Smooth muscle cell (in vitro differentiated cells): ENCODE measurements around the gene COL28A1. TPM values are rescaled to one million over a fixed set of nuclear protein-coding genes. Genes with fewer than 3 reads are reported as not detected.

ENCODE experiments used
- DNase-seq: peaks from one replicate; lab custom pipeline; 2025; ENCODE audit not compliant: unreplicated experiment; lab: John Stamatoyannopoulos, UW
- H2AFZ ChIP-seq: fragments of 200-600 bp; sonication (generic); 2 replicates; pipeline ENCODE4 v1.6.0; 2016; ENCODE audit warnings: antibody characterized with exemption, low read depth, mild to moderate bottlenecking
- H3F3A ChIP-seq: fragments of 200-600 bp; sonication (generic); 2 replicates; pipeline ENCODE4 v1.6.0; 2017; ENCODE audit warnings: antibody characterized with exemption, low read depth
- H3K27ac ChIP-seq: fragments of 200-600 bp; sonication (generic); 2 replicates; pipeline ENCODE4 v1.5.1; 2016; ENCODE audit warnings: low read depth, mild to moderate bottlenecking
- H3K27me3 ChIP-seq: fragments of 200-600 bp; sonication (generic); 2 replicates; pipeline ENCODE4 v1.6.1; 2016; ENCODE audit warnings: low read depth, mild to moderate bottlenecking
- H3K36me3 ChIP-seq: fragments of 200-600 bp; sonication (generic); 2 replicates; pipeline ENCODE4 v1.5.1; 2016; ENCODE audit warnings: low read depth
- H3K4me1 ChIP-seq: fragments of 200-600 bp; sonication (generic); 2 replicates; pipeline ENCODE4 v1.5.1; 2016; ENCODE audit warnings: low read depth
- H3K4me2 ChIP-seq: fragments of 200-600 bp; sonication (generic); 2 replicates; pipeline ENCODE4 v1.6.0; 2016; ENCODE audit warnings: mild to moderate bottlenecking
- H3K4me3 ChIP-seq: fragments of 200-600 bp; sonication (generic); 2 replicates; pipeline ENCODE4 v1.5.1; 2016; ENCODE audit warnings: mild to moderate bottlenecking
- H3K79me2 ChIP-seq: fragments of 200-600 bp; sonication (generic); 2 replicates; pipeline ENCODE4 v1.6.0; 2016; ENCODE audit warnings: low read depth, mild to moderate bottlenecking
- H3K9ac ChIP-seq: fragments of 200-600 bp; sonication (generic); 2 replicates; pipeline ENCODE4 v1.6.0; 2016; ENCODE audit warnings: low read depth
- H3K9me3 ChIP-seq: fragments of 200-600 bp; sonication (generic); replicated peaks from 2 replicates; pipeline ENCODE4 v1.5.1; 2016; ENCODE audit warnings: low read depth
- H4K20me1 ChIP-seq: fragments of 200-600 bp; sonication (generic); 2 replicates; pipeline ENCODE4 v1.6.0; 2016; ENCODE audit warnings: low read depth
- CTCF ChIP-seq: fragments of 200-600 bp; sonication (generic); IDR thresholded peaks from 2 replicates; pipeline ENCODE4 v1.5.1; 2017; ENCODE audit warnings: borderline replicate concordance, mild to moderate bottlenecking, antibody characterized with exemption; ENCODE audit not compliant: insufficient read depth, poor library complexity, severe bottlenecking
- WGBS: methylation state at CpG from one replicate; pipeline ENCODE4 v1.1.7; 2016; ENCODE audit warnings: low lambda C conversion rate; 5-methylcytosine and 5-hydroxymethylcytosine counted together
- polyA plus RNA-seq: library from polyadenylated mRNA; unstranded; fragments of >200 nt; fragmentation: Nextera tagmentation; extraction: Ambion mirVana; gene quantifications from 2 replicates; pipeline ENCODE4 v1.2.1, GENCODE V29; 2016
- total RNA-seq: library from RNA; depleted of rRNA; stranded (reverse); fragments of >200 nt; gene quantifications from 2 replicates; pipeline ENCODE4 v1.2.3, GENCODE V29; 2014

Gene COL28A1
- total and polyA plus RNA-seq, 2 experiments from 2014 or later: 0.13 TPM; not detected in 1

GRCh38 chr7:7489546-7489945 lies 46.1 kb downstream of the COL28A1 start:
- H3K27me3 ChIP-seq: no peaks in the 10 kb centered on the region
- no peak overlapping the region for H3K9ac ChIP-seq
- H3K9me3 ChIP-seq: no peaks in the 10 kb centered on the region
- H3K36me3 ChIP-seq: no peaks in the 10 kb centered on the region
- no peaks in the 10 kb centered on the region for H3F3A ChIP-seq
- no peak overlapping the region for H3K4me2 ChIP-seq
- DNase-seq: no peak
- no peak overlapping the region for H3K27ac ChIP-seq
- WGBS: 85% methylated on average over 2 of the region's 2 CpGs
- no peaks in the 10 kb centered on the region for H4K20me1 ChIP-seq
- H2AFZ ChIP-seq: no peak overlapping the region
- H3K4me1 ChIP-seq: no peaks in the 10 kb centered on the region
- H3K4me3 ChIP-seq: no peak overlapping the region
- TF ChIP-seq CTCF: no peak
- H3K79me2 ChIP-seq: no peaks in the 10 kb centered on the region

- Histone ChIP-seq H4K20me1 (no peaks in the 10 kb centered on the region), H3K4me2 (no peak overlapping the region), H3K9ac (no peak overlapping the region), H3K4me1 (no peaks in the 10 kb centered on the region), H3F3A (no peaks in the 10 kb centered on the region), H3K9me3 (peaks cover 3% of the 10 kb centered on the region), H3K27ac (no peak overlapping the region), H3K79me2 (no peaks in the 10 kb centered on the region), H2AFZ (no peak overlapping the region), H3K27me3 (no peaks in the 10 kb centered on the region), H3K36me3 (no peaks in the 10 kb centered on the region), H3K4me3 (no peak overlapping the region)
- 94% methylated on average over 3 of the region's 3 CpGs for WGBS
- no peak for DNase-seq
- no peak for TF ChIP-seq CTCF
Observed at GRCh38 chr7:7486362-7486761, 49.3 kb downstream of the COL28A1 start.

GRCh38 chr7:7484072-7484471 lies 51.6 kb downstream of the COL28A1 start:
- Histone ChIP-seq H3K27me3 (no peaks in the 10 kb centered on the region), H3K4me3 (no peak overlapping the region), H4K20me1 (no peaks in the 10 kb centered on the region), H3K9ac (no peak overlapping the region), H3F3A (no peaks in the 10 kb centered on the region), H3K36me3 (no peaks in the 10 kb centered on the region), H3K27ac (no peak overlapping the region), H2AFZ (no peak overlapping the region), H3K4me1 (no peaks in the 10 kb centered on the region), H3K9me3 (peaks cover 3% of the 10 kb centered on the region), H3K79me2 (no peaks in the 10 kb centered on the region), H3K4me2 (no peak overlapping the region)
- no peak for TF ChIP-seq CTCF
- WGBS: 96% methylated on average over 1 of the region's 1 CpG
- DNase-seq: no peak

- Histone ChIP-seq H3K79me2 (no peaks in the 10 kb centered on the region), H3K4me1 (no peaks in the 10 kb centered on the region), H4K20me1 (no peaks in the 10 kb centered on the region), H3K36me3 (no peaks in the 10 kb centered on the region), H3K4me3 (no peak overlapping the region), H3K9ac (no peak overlapping the region), H3K4me2 (no peak overlapping the region), H3F3A (no peaks in the 10 kb centered on the region), H3K9me3 (peaks cover 3% of the 10 kb centered on the region), H2AFZ (no peak overlapping the region), H3K27ac (no peak overlapping the region), H3K27me3 (no peaks in the 10 kb centered on the region)
- WGBS: 92% methylated on average over 2 of the region's 2 CpGs
- no peak for TF ChIP-seq CTCF
- DNase-seq: no peak
Observed at GRCh38 chr7:7481802-7482201, 53.9 kb downstream of the COL28A1 start.
